Hepatocyte (in vitro differentiated cells): Measurements from ENCODE around the gene MYO1B. TPM values are rescaled to one million over a fixed set of nuclear protein-coding genes. Genes with fewer than 3 reads are reported as not detected.
A peak's percentile ranks its signal among the peaks of the same experiment; 100 is the strongest.

ENCODE experiments used
- DNase-seq: peaks from one replicate; pipeline ENCODE4 v3.0.0-alpha.2; 2016; ENCODE audit warnings: low spot score
- H2AFZ ChIP-seq: fragments of 200-600 bp; sonication (generic); 2 replicates; pipeline ENCODE4 v1.6.0; 2016; ENCODE audit warnings: antibody characterized with exemption, mild to moderate bottlenecking
- H3K27ac ChIP-seq: fragments of 200-600 bp; sonication (generic); 2 replicates; pipeline ENCODE4 v1.5.1; 2016; ENCODE audit warnings: mild to moderate bottlenecking
- H3K27me3 ChIP-seq: fragments of 200-600 bp; sonication (generic); 2 replicates; pipeline ENCODE4 v1.6.1; 2016
- H3K36me3 ChIP-seq: fragments of 200-600 bp; sonication (generic); replicated peaks from 2 replicates; pipeline ENCODE4 v1.5.1; 2016; ENCODE audit warnings: low read depth; ENCODE audit not compliant: insufficient read depth
- H3K4me1 ChIP-seq: fragments of 200-600 bp; sonication (generic); 2 replicates; pipeline ENCODE4 v1.5.1; 2016; ENCODE audit warnings: mild to moderate bottlenecking, moderate library complexity; ENCODE audit not compliant: insufficient read depth
- H3K4me2 ChIP-seq: fragments of 200-600 bp; sonication (generic); 2 replicates; pipeline ENCODE4 v1.6.0; 2016
- H3K4me3 ChIP-seq: fragments of 200-600 bp; sonication (generic); 2 replicates; pipeline ENCODE4 v1.5.1; 2016; ENCODE audit warnings: mild to moderate bottlenecking
- H3K79me2 ChIP-seq: fragments of 200-600 bp; sonication (generic); 2 replicates; pipeline ENCODE4 v1.6.0; 2017; ENCODE audit warnings: mild to moderate bottlenecking
- H3K9me2 ChIP-seq: fragments of 200-600 bp; sonication (generic); replicated peaks from 2 replicates; pipeline ENCODE4 v1.6.0; 2017; ENCODE audit warnings: mild to moderate bottlenecking; ENCODE audit not compliant: insufficient read depth
- H3K9me3 ChIP-seq: fragments of 200-600 bp; sonication (generic); 2 replicates; pipeline ENCODE4 v1.5.1; 2016; ENCODE audit warnings: low read depth, mild to moderate bottlenecking
- H4K20me1 ChIP-seq: fragments of 200-600 bp; sonication (generic); 2 replicates; pipeline ENCODE4 v1.6.0; 2016; ENCODE audit warnings: mild to moderate bottlenecking; ENCODE audit not compliant: insufficient read depth, poor library complexity, severe bottlenecking
- CTCF ChIP-seq: fragments of 200-600 bp; sonication (generic); IDR thresholded peaks from 2 replicates; pipeline ENCODE4 v1.5.1; 2016; ENCODE audit warnings: antibody characterized with exemption, mild to moderate bottlenecking; ENCODE audit not compliant: poor library complexity
- EZH2 ChIP-seq: fragments of 200-600 bp; sonication (generic); IDR thresholded peaks from 2 replicates; pipeline ENCODE4 v1.6.1; 2016; ENCODE audit warnings: antibody characterized with exemption, mild to moderate bottlenecking, borderline replicate concordance
- EZH2phosphoT487 ChIP-seq: fragments of 200-600 bp; sonication (generic); IDR thresholded peaks from one replicate; pipeline ENCODE4 v1.6.1; 2018; ENCODE audit warnings: antibody characterized with exemption, mild to moderate bottlenecking, low read depth, moderate library complexity; ENCODE audit not compliant: unreplicated experiment, severe bottlenecking
- WGBS: methylation state at CpG from one replicate; pipeline ENCODE4 v1.1.6; 2016; ENCODE audit warnings: low lambda C conversion rate; ENCODE audit errors: missing lambda C conversion rate; 5-methylcytosine and 5-hydroxymethylcytosine counted together
- polyA plus RNA-seq: library from polyadenylated mRNA; unstranded; fragments of >200 nt; fragmentation: Nextera tagmentation; extraction: Ambion mirVana; gene quantifications from 2 replicates; pipeline ENCODE4 v1.2.1, GENCODE V29; 2016
- total RNA-seq: library from RNA; depleted of rRNA; stranded (reverse); fragments of >200 nt; gene quantifications from 2 replicates; pipeline ENCODE4 v1.2.3, GENCODE V29; 2014

MYO1B gene
- total and polyA plus RNA-seq, 2 experiments from 2014 or later: 43.4 to 91.6 TPM

DNA sequence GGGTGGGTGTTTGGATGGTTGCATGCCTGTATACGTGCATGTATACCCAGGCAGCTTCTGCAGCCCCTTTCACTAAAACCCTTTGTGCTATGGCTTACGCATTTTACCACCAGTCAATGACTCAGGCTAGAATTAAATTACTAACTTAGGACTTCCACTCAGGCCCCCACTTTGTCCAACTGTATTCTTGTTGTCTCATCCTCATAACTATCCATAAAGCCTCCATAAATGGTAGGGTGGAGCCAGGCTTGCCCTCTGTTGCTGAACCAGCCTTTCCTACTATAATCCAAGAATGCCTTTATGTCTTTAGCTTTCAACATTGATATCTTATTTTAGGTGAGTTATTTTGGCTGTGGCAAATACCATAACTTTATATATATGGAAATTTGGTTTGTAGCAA lies 119.9 kb downstream of the MYO1B start:
- H3K9me3 ChIP-seq: no peaks in the 10 kb centered on the region
- H3K4me3 ChIP-seq: no peak overlapping the region
- H4K20me1 ChIP-seq: no peaks in the 10 kb centered on the region
- H3K9me2 ChIP-seq: no peaks in the 10 kb centered on the region
- H3K36me3 ChIP-seq: no peaks in the 10 kb centered on the region
- H3K79me2 ChIP-seq: no peaks in the 10 kb centered on the region
- H3K27ac ChIP-seq: no peak overlapping the region
- TF ChIP-seq EZH2phosphoT487: no peak
- TF ChIP-seq EZH2: no peak
- no peak for TF ChIP-seq CTCF
- WGBS: 100% methylated on average over 2 of the region's 2 CpGs
- H3K4me2 ChIP-seq: no peak overlapping the region
- no peak for DNase-seq
- no peaks in the 10 kb centered on the region for H3K4me1 ChIP-seq
- no peak overlapping the region for H2AFZ ChIP-seq
- H3K27me3 ChIP-seq: no peaks in the 10 kb centered on the region

GRCh38 chr2:191366199-191366598 lies 121.0 kb downstream of the MYO1B start:
- no peaks in the 10 kb centered on the region for H4K20me1 ChIP-seq
- H3K27me3 ChIP-seq: no peaks in the 10 kb centered on the region
- DNase-seq: no peak
- H2AFZ ChIP-seq: no peak overlapping the region
- no peaks in the 10 kb centered on the region for H3K9me3 ChIP-seq
- WGBS: 70% methylated on average over 1 of the region's 1 CpG
- no peaks in the 10 kb centered on the region for H3K4me1 ChIP-seq
- H3K27ac ChIP-seq: no peak overlapping the region
- H3K36me3 ChIP-seq: no peaks in the 10 kb centered on the region
- H3K79me2 ChIP-seq: no peaks in the 10 kb centered on the region
- no peak overlapping the region for H3K4me3 ChIP-seq
- H3K4me2 ChIP-seq: no peak overlapping the region
- H3K9me2 ChIP-seq: no peaks in the 10 kb centered on the region
- TF ChIP-seq EZH2 (no peak), EZH2phosphoT487 (no peak), CTCF (no peak)

DNA sequence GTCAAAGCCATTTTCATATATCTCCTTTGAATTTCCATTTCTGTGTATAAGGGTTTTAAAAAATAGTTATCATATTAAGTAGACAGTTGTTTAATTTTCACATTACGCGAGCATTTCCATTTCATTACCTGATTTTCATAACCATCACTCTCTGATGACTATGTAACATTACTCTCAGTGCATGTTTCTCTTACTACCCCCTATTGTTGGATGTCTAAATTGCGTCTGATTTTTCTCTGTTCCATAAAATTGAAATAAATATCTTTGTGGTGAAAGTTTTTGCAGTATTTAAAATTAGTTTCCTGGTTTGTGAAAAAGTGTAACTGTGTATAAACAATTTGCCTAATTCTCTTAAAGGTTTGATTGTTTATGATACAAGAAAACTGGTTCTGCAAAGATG lies 123.8 kb downstream of the MYO1B start:
- TF ChIP-seq EZH2 (no peak), CTCF (peak; percentile 25)

DNA sequence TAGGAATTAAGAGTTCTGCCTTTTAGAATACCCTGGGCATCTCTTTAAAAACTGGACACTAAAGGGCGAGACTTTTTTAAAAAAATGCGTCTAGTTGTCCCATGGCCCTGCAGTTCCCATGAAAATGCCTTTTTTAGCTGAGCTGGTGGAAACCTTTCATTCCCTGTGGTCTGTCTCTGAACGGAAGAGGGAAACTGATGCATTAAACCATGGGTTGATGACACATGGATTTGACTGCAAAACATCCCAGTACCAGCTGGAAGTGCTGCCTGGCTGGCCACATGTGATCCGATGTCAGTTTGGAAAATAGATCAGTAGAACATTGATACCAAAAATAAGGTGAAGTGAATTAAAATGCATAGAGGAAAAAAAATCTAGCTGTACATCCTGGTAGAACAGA lies 129.2 kb downstream of the MYO1B start:
- no peak for DNase-seq
- Histone ChIP-seq H3K9me2 (no peaks in the 10 kb centered on the region), H3K4me1 (peaks cover 12% of the 10 kb centered on the region), H3K4me3 (no peak overlapping the region), H2AFZ (no peak overlapping the region), H3K4me2 (no peak overlapping the region), H3K27ac (no peak overlapping the region), H3K79me2 (no peaks in the 10 kb centered on the region), H3K27me3 (no peaks in the 10 kb centered on the region), H4K20me1 (no peaks in the 10 kb centered on the region), H3K36me3 (no peaks in the 10 kb centered on the region), H3K9me3 (no peaks in the 10 kb centered on the region)
- whole genome bisulfite sequencing: 93% methylated on average over 4 of the region's 4 CpGs
- TF ChIP-seq CTCF (no peak), EZH2phosphoT487 (no peak), EZH2 (no peak)

More for the DNA sequence above, 123.8 kb downstream of the MYO1B start:
- no peak overlapping the region for H3K27ac ChIP-seq
- no peaks in the 10 kb centered on the region for H3K36me3 ChIP-seq
- WGBS: 96% methylated on average over 3 of the region's 3 CpGs
- no peaks in the 10 kb centered on the region for H3K27me3 ChIP-seq
- no peaks in the 10 kb centered on the region for H3K79me2 ChIP-seq
- no peak overlapping the region for H2AFZ ChIP-seq
- DNase-seq: no peak
- no peak overlapping the region for H3K4me3 ChIP-seq
- no peaks in the 10 kb centered on the region for H3K4me1 ChIP-seq
- H3K4me2 ChIP-seq: no peak overlapping the region
- no peaks in the 10 kb centered on the region for H3K9me3 ChIP-seq
- H3K9me2 ChIP-seq: no peaks in the 10 kb centered on the region
- no peaks in the 10 kb centered on the region for H4K20me1 ChIP-seq
